Keratinocyte (primary cell): Measurements from ENCODE around the gene DNAJC17. TPM values are rescaled to one million over a fixed set of nuclear protein-coding genes. Genes with fewer than 3 reads are reported as not detected.

Source experiments
- DNase-seq: peaks from one replicate; pipeline ENCODE4 v3.0.0-alpha.2; 2011; ENCODE audit warnings: low read depth, missing footprints, low spot score
- FAIRE-seq: peaks from 2 replicates; lab custom pipeline; 2011; peaks lifted over from hg19 to GRCh38; lab: Jason Lieb, UNC
- H2AFZ ChIP-seq: 2 replicates; pipeline ENCODE4 v1.6.0; 2012; ENCODE audit warnings: low read length, control low read depth, inconsistent platforms; ENCODE audit not compliant: control insufficient read depth
- H3K27ac ChIP-seq: 2 replicates; pipeline ENCODE4 v1.5.1; 2011; ENCODE audit warnings: low read length; ENCODE audit not compliant: control insufficient read depth, insufficient read depth
- H3K27me3 ChIP-seq: 3 replicates; pipeline ENCODE4 v1.6.0; 2011; ENCODE audit warnings: low read length; ENCODE audit not compliant: control insufficient read depth, insufficient read depth; ENCODE audit errors: extremely low read depth
- H3K36me3 ChIP-seq, 2 experiments: 2 replicates in 1 of 2; 3 replicates in 1 of 2; pipeline ENCODE4 v1.5.1; 2011; ENCODE audit warnings: low read length in 2 of 2, mild to moderate bottlenecking in 1 of 2; ENCODE audit not compliant: control insufficient read depth in 2 of 2, insufficient read depth in 2 of 2; ENCODE audit errors: extremely low read depth in 1 of 2
- H3K4me1 ChIP-seq: 3 replicates; pipeline ENCODE4 v1.5.1; 2011; ENCODE audit warnings: low read length; ENCODE audit not compliant: control insufficient read depth, insufficient read depth; ENCODE audit errors: extremely low read depth
- H3K4me2 ChIP-seq: 3 replicates; pipeline ENCODE4 v1.6.0; 2011; ENCODE audit warnings: low read depth, low read length; ENCODE audit not compliant: control insufficient read depth, insufficient read depth; ENCODE audit errors: extremely low read depth
- H3K4me3 ChIP-seq, 3 experiments: fragments of 200-600 bp in 1 of 3; sonication (generic) in 1 of 3; 2 replicates in 2 of 3; 3 replicates in 1 of 3; pipeline ENCODE4 v1.5.1; 2011 to 2016; ENCODE audit warnings: low read length in 3 of 3, mild to moderate bottlenecking in 3 of 3, control low read depth in 2 of 3, inconsistent platforms in 1 of 3, low read depth in 1 of 3, mixed read lengths in 1 of 3, mixed run types in 1 of 3, moderate library complexity in 1 of 3; ENCODE audit not compliant: control insufficient read depth in 2 of 3, insufficient read depth in 2 of 3; ENCODE audit errors: extremely low read depth in 1 of 3
- H3K79me2 ChIP-seq: 2 replicates; pipeline ENCODE4 v1.6.0; 2012; ENCODE audit warnings: low read length; ENCODE audit not compliant: control insufficient read depth, insufficient read depth
- H3K9ac ChIP-seq: 3 replicates; pipeline ENCODE4 v1.6.0; 2011; ENCODE audit warnings: low read length; ENCODE audit not compliant: control insufficient read depth, insufficient read depth; ENCODE audit errors: extremely low read depth
- H3K9me1 ChIP-seq: 3 replicates; pipeline ENCODE4 v1.6.0; 2011; ENCODE audit warnings: low read length; ENCODE audit not compliant: control insufficient read depth, insufficient read depth; ENCODE audit errors: extremely low read depth
- H3K9me3 ChIP-seq: 2 replicates; pipeline ENCODE4 v1.5.1; 2012; ENCODE audit warnings: low read depth, low read length; ENCODE audit not compliant: control insufficient read depth
- H4K20me1 ChIP-seq: 3 replicates; pipeline ENCODE4 v1.6.0; 2011; ENCODE audit warnings: low read length; ENCODE audit not compliant: control insufficient read depth, insufficient read depth; ENCODE audit errors: extremely low read depth
- CTCF ChIP-seq, 3 experiments: IDR thresholded peaks in 1 of 3; conservative IDR thresholded peaks in 1 of 3; optimal IDR thresholded peaks in 1 of 3; 2 replicates in 2 of 3; 3 replicates in 1 of 3; pipeline versions ENCODE3 to v1.5.1; 2011; ENCODE audit warnings: low read length in 3 of 3, mild to moderate bottlenecking in 3 of 3, moderate library complexity in 2 of 3, control low read depth in 1 of 3, inconsistent platforms in 1 of 3; ENCODE audit not compliant: insufficient read depth in 2 of 3; ENCODE audit errors: extremely low read depth in 1 of 3
- EZH2 ChIP-seq: IDR thresholded peaks from one replicate; pipeline ENCODE4 v1.6.1; 2012; ENCODE audit warnings: inconsistent platforms, mild to moderate bottlenecking, low read length, moderate library complexity
- dilution Hi-C: fragments of 300-500 bp; cut with MboI; formaldehyde crosslinking; loops from one replicate; pipeline ENCODE4 v1.7.0; 2020; ENCODE audit warnings: low sequenced_read_pairs; ENCODE audit not compliant: extremely low pct_ligation_motif_present
- polyA plus RNA-seq, 5 experiments: library from polyadenylated mRNA; depleted of rRNA in 3 of 5; stranded (reverse) in 3 of 5; stranded (forward) in 1 of 5; unstranded in 1 of 5; fragments of >200 nt; gene quantifications; 1 replicate in 1 of 5; 2 replicates in 3 of 5; 3 replicates in 1 of 5; pipeline versions ENCODE4 v1.2.1 to v1.2.3, GENCODE V29; 2011 to 2012; ENCODE audit warnings: missing spikeins in 2 of 5, low read depth in 1 of 5, low replicate concordance in 1 of 5

Gene DNAJC17
- polyA plus RNA-seq, 1 donor (not counting 4 experiments of a cell fraction or from before 2014, with no cell fraction given): 35.3 TPM

DNA sequence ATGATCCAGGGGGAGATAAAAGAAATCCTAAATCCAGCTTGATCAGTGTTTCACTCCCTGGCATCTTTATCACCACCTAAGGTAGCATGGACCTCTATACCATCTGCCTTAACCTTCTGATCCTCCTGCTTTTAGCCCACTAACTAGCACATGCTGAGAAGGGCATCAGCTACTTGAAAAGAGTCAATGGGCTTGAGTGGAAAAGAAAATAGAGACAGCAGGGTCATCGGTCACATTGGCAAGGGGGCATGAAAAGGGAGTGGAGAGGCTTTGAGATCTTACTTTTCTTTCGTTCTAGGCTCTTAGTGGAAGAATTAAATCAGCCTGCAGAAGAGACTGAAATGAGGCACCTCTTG, 623 bp downstream of the DNAJC17 start:
- peaks cover 47% of the 10 kb centered on the region for H3K79me2 ChIP-seq

GRCh38 chr15:40803688-40804087, 3.6 kb downstream of the DNAJC17 start:
- H3K9ac ChIP-seq: no peak overlapping the region
- no peak for TF ChIP-seq EZH2
- TF ChIP-seq CTCF (optimal IDR thresholded peaks at IDR 0.05 in 1 of 3, IDR thresholded peaks at IDR 0.05 in 1 of 3, conservative IDR thresholded peaks at IDR 0.05 in 1 of 3; ENCODE audit: extremely low read depth in 1 of 3, insufficient read depth in 2 of 3, low read length in 3 of 3): no peak
- no peaks in the 10 kb centered on the region for H3K9me3 ChIP-seq
- no peak overlapping the region for H3K27ac ChIP-seq
- no peaks in the 10 kb centered on the region for H3K27me3 ChIP-seq
- H3K9me1 ChIP-seq: peaks cover 1% of the 10 kb centered on the region
- H3K4me1 ChIP-seq: peaks cover 16% of the 10 kb centered on the region
- H3K36me3 ChIP-seq: peaks cover 3 to 4% of the 10 kb centered on the region in 2 experiments
- dilution Hi-C loops: no loop called here
- H4K20me1 ChIP-seq: no peaks in the 10 kb centered on the region
- DNase-seq (no peak), FAIRE-seq (no peak)
- H3K79me2 ChIP-seq: peaks cover 51% of the 10 kb centered on the region
- no peak overlapping the region for H2AFZ ChIP-seq
- no peak overlapping the region for H3K4me3 ChIP-seq
- H3K4me2 ChIP-seq: no peak overlapping the region

More for the DNA sequence above, 623 bp downstream of the DNAJC17 start:
- dilution Hi-C loops: no loop called here
- H3K4me3 ChIP-seq: peak overlapping the region; percentile 58 to 100 (median 87)
- DNase-seq: no peak
- peaks cover 19% of the 10 kb centered on the region for H3K4me1 ChIP-seq
- FAIRE-seq: peak; percentile 32
- peaks cover 3% of the 10 kb centered on the region for H3K9me1 ChIP-seq
- no peaks in the 10 kb centered on the region for H3K27me3 ChIP-seq
- H3K27ac ChIP-seq: peak overlapping the region; percentile 76
- no peaks in the 10 kb centered on the region for H3K9me3 ChIP-seq
- H2AFZ ChIP-seq: peak overlapping the region; percentile 100
- H4K20me1 ChIP-seq: no peaks in the 10 kb centered on the region
- H3K36me3 ChIP-seq: peaks cover 4 to 19% of the 10 kb centered on the region in 2 experiments
- peak overlapping the region; percentile 100 for H3K4me2 ChIP-seq
- H3K9ac ChIP-seq: peak overlapping the region; percentile 92
- TF ChIP-seq CTCF (optimal IDR thresholded peaks at IDR 0.05 in 1 of 3, IDR thresholded peaks at IDR 0.05 in 1 of 3, conservative IDR thresholded peaks at IDR 0.05 in 1 of 3; ENCODE audit: extremely low read depth in 1 of 3, insufficient read depth in 2 of 3, low read length in 3 of 3) (no peak), EZH2 (no peak)
